WERI-Rb-1 (cell line): ENCODE data around the gene SPP1.
A peak's percentile ranks its signal among the peaks of the same experiment; 100 is the strongest.
"Not testable (repeated sequence)": the region's sequence is repeated elsewhere in the genome, so short reads cannot be mapped to it uniquely, and the experiment has no call there.

ENCODE experiments used
- DNase-seq: peaks from one replicate; pipeline ENCODE4 v3.0.0-alpha.2; 2020
- H3K27ac ChIP-seq: fragments of 250-450 bp; sonication (Bioruptor Pico); 2 replicates; pipeline ENCODE4 v1.5.1; 2020; ENCODE audit warnings: mild to moderate bottlenecking, moderate library complexity
- H3K27me3 ChIP-seq: fragments of 250-450 bp; sonication (Bioruptor Pico); 2 replicates; pipeline ENCODE4 v1.5.1; 2021; ENCODE audit warnings: mild to moderate bottlenecking, low read depth, moderate library complexity; ENCODE audit not compliant: insufficient read depth, severe bottlenecking
- H3K36me3 ChIP-seq: fragments of 250-450 bp; sonication (Bioruptor Pico); 2 replicates; pipeline ENCODE4 v1.5.1; 2020; ENCODE audit warnings: mild to moderate bottlenecking, moderate library complexity
- H3K4me3 ChIP-seq: 2 replicates; pipeline ENCODE4 v1.5.1; 2011; ENCODE audit warnings: low read depth, mild to moderate bottlenecking, control low read depth, low read length
- H3K9me3 ChIP-seq: fragments of 250-450 bp; sonication (Bioruptor Pico); 2 replicates; pipeline ENCODE4 v1.5.1; 2021; ENCODE audit warnings: mild to moderate bottlenecking, moderate library complexity; ENCODE audit not compliant: severe bottlenecking
- CTCF ChIP-seq: IDR thresholded peaks from 2 replicates; pipeline ENCODE4 v1.5.1; 2011; ENCODE audit warnings: low read depth, mild to moderate bottlenecking, control low read depth, inconsistent platforms, low read length

Gene SPP1

GRCh38 chr4:87985097-87985886 lies 9.8 kb downstream of the SPP1 start:
- no peaks in the 10 kb centered on the region for H3K36me3 ChIP-seq
- H3K27me3 ChIP-seq = no peaks in the 10 kb centered on the region
- H3K27ac ChIP-seq = no peak overlapping the region
- TF ChIP-seq CTCF = peak; percentile 95
- H3K4me3 ChIP-seq = no peak overlapping the region
- DNase-seq = peak; percentile 69
- H3K9me3 ChIP-seq = no peaks in the 10 kb centered on the region

GRCh38 chr4:87985887-87986200 lies 10.3 kb downstream of the SPP1 start:
- no peak for DNase-seq
- H3K4me3 ChIP-seq = no peak overlapping the region
- H3K27ac ChIP-seq = no peak overlapping the region
- no peak for TF ChIP-seq CTCF
- H3K9me3 ChIP-seq = no peaks in the 10 kb centered on the region
- no peaks in the 10 kb centered on the region for H3K36me3 ChIP-seq
- H3K27me3 ChIP-seq = no peaks in the 10 kb centered on the region

GRCh38 chr4:87986508-87986907 lies 11.0 kb downstream of the SPP1 start:
- Histone ChIP-seq H3K36me3 (no peaks in the 10 kb centered on the region), H3K27me3 (no peaks in the 10 kb centered on the region), H3K27ac (no peak overlapping the region), H3K4me3 (no peak overlapping the region), H3K9me3 (no peaks in the 10 kb centered on the region)
- TF ChIP-seq CTCF = no peak
- no peak for DNase-seq

- no peak overlapping the region for H3K4me3 ChIP-seq
- no peak for TF ChIP-seq CTCF
- no peaks in the 10 kb centered on the region for H3K9me3 ChIP-seq
- H3K27me3 ChIP-seq = no peaks in the 10 kb centered on the region
- DNase-seq = no peak
- no peak overlapping the region for H3K27ac ChIP-seq
- no peaks in the 10 kb centered on the region for H3K36me3 ChIP-seq
These were observed 14.3 kb downstream of the SPP1 start for GRCh38 chr4:87989765-87990164.

GRCh38 chr4:87995435-87995834 lies 19.9 kb downstream of the SPP1 start:
- no peaks in the 10 kb centered on the region for H3K36me3 ChIP-seq
- no peak overlapping the region for H3K4me3 ChIP-seq
- no peak for TF ChIP-seq CTCF
- no peaks in the 10 kb centered on the region for H3K9me3 ChIP-seq
- no peak overlapping the region for H3K27ac ChIP-seq
- DNase-seq = no peak
- H3K27me3 ChIP-seq = no peaks in the 10 kb centered on the region

GRCh38 chr4:87999191-87999691 lies 23.7 kb downstream of the SPP1 start:
- not testable (repeated sequence) for H3K36me3 ChIP-seq, H3K9me3 ChIP-seq, H3K27me3 ChIP-seq, H3K27ac ChIP-seq, DNase-seq, H3K4me3 ChIP-seq
